Measurements from ENCODE around the gene PPAT.
"Not testable (repeated sequence)": the region's sequence is repeated elsewhere in the genome, so short reads cannot be mapped to it uniquely, and the experiment has no call there.

PPAT gene

GRCh38 chr4:56386091-56386490 is 49.3 kb downstream of the PPAT start:
- no peak for DNase-seq (ENCODE audit: low spot score)

- DNase-seq (ENCODE audit: low spot score), result no peak
These were observed 60.0 kb downstream of the PPAT start for GRCh38 chr4:56375458-56375857.

- no peak for DNase-seq (ENCODE audit: low spot score)
These were observed 60.5 kb downstream of the PPAT start for GRCh38 chr4:56374956-56375355.

GRCh38 chr4:56372774-56373173 is 62.6 kb downstream of the PPAT start:
- no peak for DNase-seq (ENCODE audit: low spot score)

- DNase-seq (ENCODE audit: low spot score), result no peak
These were observed 63.8 kb downstream of the PPAT start for GRCh38 chr4:56371426-56372220.

GRCh38 chr4:56370377-56370776 is 65.0 kb downstream of the PPAT start:
- no peak for DNase-seq (ENCODE audit: low spot score)

- DNase-seq (ENCODE audit: low spot score), result not testable (repeated sequence)
These were observed 72.4 kb downstream of the PPAT start for GRCh38 chr4:56362981-56363380.

- DNase-seq (ENCODE audit: low spot score), result no peak
These were observed 75.3 kb downstream of the PPAT start for GRCh38 chr4:56360071-56360470.

- DNase-seq (ENCODE audit: low spot score), result no peak
These were observed 78.8 kb downstream of the PPAT start for GRCh38 chr4:56356650-56357049.

- no peak for DNase-seq (ENCODE audit: low spot score)
These were observed 86.8 kb downstream of the PPAT start for GRCh38 chr4:56348576-56348975.

- peak; percentile 8 for DNase-seq (ENCODE audit: low spot score)
These were observed 90.0 kb downstream of the PPAT start for GRCh38 chr4:56345458-56345857.

Data from AG08395 (cell line).